A549 (cell line): ENCODE data around the gene TAX1BP1. TPM values are rescaled to one million over a fixed set of nuclear protein-coding genes. Genes with fewer than 3 reads are reported as not detected.

Experiments used
- ATAC-seq, 2 experiments: fragments of 200-7000 bp in 1 of 2; fragments of >200 bp in 1 of 2; cut with Nextera tagmentation in 1 of 2; cut with Tn5 transposase in 1 of 2; 3 replicates each; pipeline versions ENCODE4 v1.8.0 to v1.9.1; 2018 to 2020; ENCODE audit warnings: mild to moderate bottlenecking in 1 of 2, moderate library complexity in 1 of 2
- CTCF ChIA-PET: fragments of 300-600 bp; sonication (Branson Sonifier 250); formaldehyde crosslinking; extraction: SDS; loops from one replicate; lab custom pipeline; 2021; ENCODE audit warnings: antibody characterized with exemption, inconsistent platforms; lab: Yijun Ruan, JAX
- POLR2A ChIA-PET: fragments of 350-600 bp; formaldehyde crosslinking; extraction: SDS; loops from one replicate; lab custom pipeline; 2021; ENCODE audit warnings: antibody characterized with exemption, inconsistent platforms; lab: Yijun Ruan, JAX
- DNase-seq, 2 experiments: peaks; one replicate each; pipeline versions ENCODE4 v3.0.0 to v3.0.0-alpha.2; 2011 to 2016; ENCODE audit warnings: low read depth in 1 of 2, low spot score in 1 of 2
- FAIRE-seq: peaks from 2 replicates; lab custom pipeline; 2011; peaks lifted over from hg19 to GRCh38; lab: Jason Lieb, UNC
- H3K27ac ChIP-seq, 2 experiments: fragments of >200 bp; sonication (Bioruptor Twin); formaldehyde crosslinking; 3 replicates each; pipeline ENCODE4 v1.5.1; 2016 to 2017
- H3K4me1 ChIP-seq: fragments of >200 bp; sonication (Bioruptor Twin); formaldehyde crosslinking; 3 replicates; pipeline ENCODE4 v1.6.1; 2016
- H3K4me2 ChIP-seq: fragments of >200 bp; sonication (Bioruptor Twin); formaldehyde crosslinking; 3 replicates; pipeline ENCODE4 v1.6.1; 2016
- H3K4me3 ChIP-seq: fragments of >200 bp; sonication (Bioruptor Twin); formaldehyde crosslinking; 3 replicates; pipeline ENCODE4 v1.5.1; 2016
- H3K9me3 ChIP-seq: fragments of >200 bp; sonication (Bioruptor Twin); formaldehyde crosslinking; 3 replicates; pipeline ENCODE4 v1.6.1; 2016
- ATOH8 ChIP-seq: fragments of 250-450 bp; sonication (Bioruptor Pico); IDR thresholded peaks from 2 replicates; pipeline ENCODE4 v1.5.0; 2020; ENCODE audit warnings: low read depth, mild to moderate bottlenecking, moderate library complexity
- BCL3 ChIP-seq: fragments of >200 bp; sonication (Bioruptor Twin); formaldehyde crosslinking; IDR thresholded peaks from 3 replicates; pipeline ENCODE4 v1.6.1; 2016
- CBX8 ChIP-seq: fragments of 200-600 bp; sonication (generic); IDR thresholded peaks from 2 replicates; pipeline ENCODE4 v1.6.1; 2016
- CEBPB ChIP-seq, 2 experiments: fragments of >200 bp in 1 of 2; sonication (Bioruptor Twin) in 1 of 2; formaldehyde crosslinking in 1 of 2; IDR thresholded peaks; 2 replicates each; pipeline ENCODE4 v1.6.1; 2012 to 2016
- CTCF ChIP-seq: fragments of >200 bp; sonication (Bioruptor Twin); formaldehyde crosslinking; IDR thresholded peaks from 3 replicates; pipeline ENCODE4 v1.5.1; 2016
- E2F6 ChIP-seq: IDR thresholded peaks from 2 replicates; pipeline ENCODE4 v1.6.1; 2012; ENCODE audit warnings: low read depth, borderline replicate concordance
- EHMT2 ChIP-seq: fragments of 200-600 bp; sonication (generic); IDR thresholded peaks from 2 replicates; pipeline ENCODE4 v1.6.1; 2016; ENCODE audit warnings: antibody characterized with exemption, low read depth, mild to moderate bottlenecking, moderate library complexity
- FOSB ChIP-seq: fragments of 250-450 bp; sonication (Bioruptor Pico); IDR thresholded peaks from 2 replicates; pipeline ENCODE4 v1.5.0; 2020; ENCODE audit warnings: mild to moderate bottlenecking, moderate library complexity
- FOSL2 ChIP-seq, 2 experiments: fragments of 450-650 bp in 1 of 2; fragments of >200 bp in 1 of 2; sonication (Bioruptor Twin) in 1 of 2; formaldehyde crosslinking; IDR thresholded peaks; 2 replicates each; pipeline versions ENCODE4 v1.5.0 to v1.6.1; 2016 to 2020; ENCODE audit warnings: mild to moderate bottlenecking in 1 of 2, moderate library complexity in 1 of 2
- HDAC2 ChIP-seq: fragments of 200-600 bp; sonication (generic); IDR thresholded peaks from 2 replicates; pipeline ENCODE4 v1.6.1; 2016
- HES2 ChIP-seq: fragments of >200 bp; sonication (Bioruptor Twin); formaldehyde crosslinking; IDR thresholded peaks from 2 replicates; pipeline ENCODE4 v1.6.1; 2016
- HOXB13 ChIP-seq: fragments of 250-450 bp; sonication (Bioruptor Pico); IDR thresholded peaks from 2 replicates; pipeline ENCODE4 v1.5.0; 2020; ENCODE audit warnings: low read depth, mild to moderate bottlenecking, moderate library complexity
- JUN ChIP-seq, 2 experiments: fragments of >200 bp; sonication (Bioruptor Twin); formaldehyde crosslinking; IDR thresholded peaks; 2 replicates in 1 of 2; 3 replicates in 1 of 2; pipeline ENCODE4 v1.6.1; 2016 to 2017
- KDM1A ChIP-seq: fragments of 200-600 bp; sonication (generic); IDR thresholded peaks from 2 replicates; pipeline ENCODE4 v1.6.1; 2016; ENCODE audit warnings: low read depth, mild to moderate bottlenecking
- KDM5A ChIP-seq: fragments of 200-600 bp; sonication (generic); IDR thresholded peaks from 2 replicates; pipeline ENCODE4 v1.6.1; 2016; ENCODE audit warnings: antibody characterized with exemption, mild to moderate bottlenecking
- MAFK ChIP-seq: fragments of 450-650 bp; IDR thresholded peaks from 2 replicates; pipeline ENCODE4 v1.6.1; 2014; ENCODE audit not compliant: partially characterized antibody
- MAX ChIP-seq: IDR thresholded peaks from 2 replicates; pipeline ENCODE4 v1.6.1; 2012
- NPAS2 ChIP-seq: fragments of 250-450 bp; sonication (Bioruptor Pico); IDR thresholded peaks from 2 replicates; pipeline ENCODE4 v1.8.0; 2022; ENCODE audit warnings: mild to moderate bottlenecking, moderate library complexity, borderline replicate concordance
- NR3C1 ChIP-seq: fragments of >200 bp; sonication (Bioruptor Twin); formaldehyde crosslinking; IDR thresholded peaks from 3 replicates; pipeline ENCODE4 v1.6.1; 2017
- PHF8 ChIP-seq: fragments of 200-600 bp; sonication (generic); IDR thresholded peaks from 2 replicates; pipeline ENCODE4 v1.6.1; 2016; ENCODE audit warnings: low read depth, mild to moderate bottlenecking, antibody characterized with exemption, moderate library complexity, borderline replicate concordance
- POLR2A ChIP-seq: IDR thresholded peaks from 2 replicates; pipeline ENCODE4 v1.6.1; 2012; ENCODE audit warnings: mild to moderate bottlenecking, low read length
- RAD21 ChIP-seq, 2 experiments: fragments of >200 bp in 1 of 2; sonication (Bioruptor Twin) in 1 of 2; formaldehyde crosslinking in 1 of 2; IDR thresholded peaks in 1 of 2; conservative IDR thresholded peaks in 1 of 2; 2 replicates in 1 of 2; 3 replicates in 1 of 2; pipeline ENCODE4 v1.6.1; 2012 to 2018; ENCODE audit warnings: inconsistent platforms in 1 of 2
- RARB ChIP-seq: fragments of 250-450 bp; sonication (Bioruptor Pico); IDR thresholded peaks from 2 replicates; pipeline ENCODE4 v1.8.0; 2021; ENCODE audit warnings: mild to moderate bottlenecking, moderate library complexity
- REST ChIP-seq: fragments of 200-600 bp; sonication (generic); IDR thresholded peaks from 2 replicates; pipeline ENCODE4 v1.6.1; 2016; ENCODE audit warnings: antibody characterized with exemption, mild to moderate bottlenecking, moderate library complexity
- RFX5 ChIP-seq: fragments of 450-650 bp; IDR thresholded peaks from 2 replicates; pipeline ENCODE4 v1.7.1; 2014; ENCODE audit warnings: antibody characterized with exemption, mild to moderate bottlenecking, moderate library complexity
- RNF2 ChIP-seq: fragments of 200-600 bp; sonication (generic); IDR thresholded peaks from 2 replicates; pipeline ENCODE4 v1.6.1; 2016; ENCODE audit warnings: low read depth, mild to moderate bottlenecking, antibody characterized with exemption, moderate library complexity, borderline replicate concordance
- USF2 ChIP-seq: fragments of 450-650 bp; IDR thresholded peaks from 2 replicates; pipeline ENCODE4 v1.6.1; 2014; ENCODE audit warnings: antibody characterized with exemption
- ZFP36 ChIP-seq: fragments of 450-650 bp; IDR thresholded peaks from 2 replicates; pipeline ENCODE4 v1.6.1; 2014; ENCODE audit warnings: borderline replicate concordance; ENCODE audit not compliant: partially characterized antibody
- ZNF302 ChIP-seq: fragments of 250-450 bp; sonication (Bioruptor Pico); IDR thresholded peaks from 2 replicates; pipeline ENCODE4 v1.9.0; 2021; ENCODE audit warnings: inconsistent platforms, mild to moderate bottlenecking, moderate library complexity
- ZSCAN20 ChIP-seq: fragments of 250-450 bp; sonication (Bioruptor Pico); IDR thresholded peaks from 2 replicates; pipeline ENCODE4 v1.8.0; 2022; ENCODE audit warnings: mild to moderate bottlenecking, moderate library complexity
- WGBS: methylation state at CpG from one replicate; pipeline ENCODE4 v1.1.6; 2017; ENCODE audit errors: missing lambda C conversion rate; 5-methylcytosine and 5-hydroxymethylcytosine counted together
- polyA minus RNA-seq: library from RNA; depleted of rRNA, polyadenylated mRNA; stranded (reverse); fragments of >200 nt; gene quantifications from 2 replicates; pipeline ENCODE4 v1.2.3, GENCODE V29; 2011; rRNA and poly(A)+ RNA removed
- polyA plus RNA-seq, 4 experiments: library from polyadenylated mRNA; depleted of rRNA in 3 of 4; stranded (reverse); fragments of >200 nt; fragmentation: RNase III in 1 of 4; extraction: RNeasy Plus Mini Kit Qiagen cat#74134 plus additional on column Dnase treatment in 1 of 4; gene quantifications; 2 replicates in 3 of 4; 3 replicates in 1 of 4; pipeline ENCODE4 v1.2.3, GENCODE V29; 2011 to 2017

TAX1BP1 gene
- polyA plus RNA-seq (2011; rRNA removed) (180 and 249 TPM in 2 replicates), polyA plus RNA-seq (2017; fragmentation: RNase III; extraction: RNeasy Plus Mini Kit Qiagen cat#74134 plus additional on column Dnase treatment) (105 to 111 TPM (median 105 TPM) in 3 replicates), polyA minus RNA-seq (127 and 210 TPM in 2 replicates)
- 39.8 and 45.1 TPM in 2 replicates for polyA plus RNA-seq (2012; cell fraction: cytosol; rRNA removed)
- 42.3 and 74.6 TPM in 2 replicates for polyA plus RNA-seq (2012; cell fraction: nucleus; rRNA removed)

- CTCF ChIA-PET = interaction anchor here (0.5 to 2.7 kb wide), 14 partner anchors 10 to 1259 kb away, joined by 3 to 27 read pairs (median 3); partner anchors contain the start of gene HIBADH
- ATAC-seq = peak; percentile 96 to 97
- H3K27ac ChIP-seq = peak within 1 kb of the TSS; percentile 91 to 92
- H3K9me3 ChIP-seq = no peaks in the 10 kb centered on the region
- peak; percentile 86 to 94 for DNase-seq
- peak within 1 kb of the TSS; percentile 95 for H3K4me2 ChIP-seq
- H3K4me3 ChIP-seq = peak within 1 kb of the TSS; percentile 94
- FAIRE-seq = peak; percentile 28
- H3K4me1 ChIP-seq = peaks cover 35% of the 10 kb centered on the region
- WGBS = under 1% methylated on average over 35 of the region's 41 CpGs
- POLR2A ChIA-PET = interaction anchor here (0.8 to 2.2 kb wide), 12 partner anchors 8 to 560 kb away, joined by 3 to 10 read pairs (median 4); partner anchors contain the start of genes HIBADH and HOXA13
- no peak for TF ChIP-seq RNF2
- no peak for TF ChIP-seq RAD21 (conservative IDR thresholded peaks at IDR 0.05 in 1 of 2, IDR thresholded peaks at IDR 0.05 in 1 of 2)
- TF ChIP-seq ZSCAN20 (CRISPR knock-in tag) = no peak
- TF ChIP-seq BCL3 = 0 out of 3 replicates have a peak, but pooled peaks have one; percentile 68
- TF ChIP-seq NPAS2 (CRISPR knock-in tag) = no peak
- no peak for TF ChIP-seq FOSB (CRISPR knock-in tag)
- no peak for TF ChIP-seq ATOH8
- no peak for TF ChIP-seq EHMT2
- TF ChIP-seq ZNF302 (CRISPR knock-in tag) = no peak
- peak; percentile 83 for TF ChIP-seq POLR2A
- no peak for TF ChIP-seq HDAC2
- TF ChIP-seq PHF8 = peak; percentile 95; the same call in 1 of the 2 replicates
- TF ChIP-seq MAFK = no peak
- TF ChIP-seq CBX8 = no peak
- TF ChIP-seq MAX = peak; percentile 33; the same call in 1 of the 2 replicates
- TF ChIP-seq ZFP36 = no peak
- TF ChIP-seq CTCF = no peak
- peak; percentile 38 to 80; a peak in 3 of 5 replicates for TF ChIP-seq JUN (IDR thresholded peaks at IDR 0.05)
- TF ChIP-seq KDM1A = no peak
- no peak for TF ChIP-seq REST
- TF ChIP-seq KDM5A = no peak
- no peak; a peak in 1 of 4 replicates for TF ChIP-seq CEBPB (IDR thresholded peaks at IDR 0.05)
- no peak for TF ChIP-seq HES2
- TF ChIP-seq E2F6 = no peak
- TF ChIP-seq HOXB13 (CRISPR knock-in tag) = no peak
- no peak for TF ChIP-seq USF2
- no peak for TF ChIP-seq RFX5
- no peak for TF ChIP-seq NR3C1
- no peak for TF ChIP-seq FOSL2 (IDR thresholded peaks at IDR 0.05)
- TF ChIP-seq FOSL2 (CRISPR knock-in tag; IDR thresholded peaks at IDR 0.05) = no peak
- TF ChIP-seq RARB (CRISPR knock-in tag) = no peak
These were observed at the start of gene TAX1BP1 for GRCh38 chr7:27739909-27740448. TSS of gene TAX1BP1 (plus strand) at chr7:27740162. CDS start at chr7:27748525, 8,363 bp downstream.
